Stomach smooth muscle (tissue), 2 donors: ENCODE data around the gene IKBKG.
"Not testable (repeated sequence)": the region's sequence is repeated elsewhere in the genome, so short reads cannot be mapped to it uniquely, and the experiment has no call there.

Experiments used
- H3K27ac ChIP-seq: one replicate; pipeline ENCODE4 v1.7.0; 2013; ENCODE audit warnings: mild to moderate bottlenecking, low read length, inconsistent platforms
- H3K27me3 ChIP-seq, 2 donors: one replicate each; pipeline ENCODE4 v1.7.0; 2013; ENCODE audit warnings: low read length in 2 of 2; ENCODE audit not compliant: insufficient read depth in 2 of 2, control insufficient read depth in 1 of 2
- H3K36me3 ChIP-seq, 2 donors: one replicate each; pipeline ENCODE4 v1.7.0; 2013; ENCODE audit warnings: low read length in 2 of 2; ENCODE audit not compliant: control insufficient read depth in 2 of 2, insufficient read depth in 2 of 2
- H3K4me1 ChIP-seq: one replicate; pipeline ENCODE4 v1.7.0; 2013; ENCODE audit warnings: low read length; ENCODE audit not compliant: control insufficient read depth, insufficient read depth
- H3K4me3 ChIP-seq, 2 donors: one replicate each; pipeline ENCODE4 v1.7.0; 2013; ENCODE audit warnings: low read length in 2 of 2
- H3K9ac ChIP-seq, 2 donors: one replicate each; pipeline ENCODE4 v1.7.0; 2013; ENCODE audit warnings: low read length in 2 of 2, mild to moderate bottlenecking in 1 of 2
- H3K9me3 ChIP-seq, 2 donors: one replicate each; pipeline ENCODE4 v1.7.0; 2013; ENCODE audit warnings: low read length in 2 of 2; ENCODE audit not compliant: control insufficient read depth in 2 of 2
- donor health status: healthy.
- donor health status: Pancreatic carcinoma.

The IKBKG gene

GRCh38 chrX:154607370-154607769, 60.0 kb downstream of the IKBKG start:
- H3K4me3 ChIP-seq: no peak overlapping the region

GRCh38 chrX:154607976-154608375, 60.6 kb downstream of the IKBKG start:
- H3K36me3 ChIP-seq, H3K9me3 ChIP-seq, H3K27me3 ChIP-seq, H3K4me1 ChIP-seq, H3K4me3 ChIP-seq, H3K27ac ChIP-seq, H3K9ac ChIP-seq: not testable (repeated sequence)

More at GRCh38 chrX:154607370-154607769, 60.0 kb downstream of the IKBKG start:
- Histone ChIP-seq H3K27me3 (peaks cover 0 to 2% of the 10 kb centered on the region in 2 donors), H3K4me1 (no peaks in the 10 kb centered on the region), H3K27ac (no peak overlapping the region), H3K36me3 (no peaks in the 10 kb centered on the region), H3K9me3 (no peaks in the 10 kb centered on the region), H3K9ac (no peak overlapping the region)

- not testable (repeated sequence) for H3K4me1 ChIP-seq, H3K9me3 ChIP-seq, H3K4me3 ChIP-seq, H3K9ac ChIP-seq, H3K27ac ChIP-seq, H3K27me3 ChIP-seq, H3K36me3 ChIP-seq
These were observed 61.4 kb downstream of the IKBKG start for GRCh38 chrX:154608823-154609222.

- not testable (repeated sequence) for H3K4me1 ChIP-seq, H3K27ac ChIP-seq, H3K9me3 ChIP-seq, H3K27me3 ChIP-seq, H3K9ac ChIP-seq, H3K36me3 ChIP-seq, H3K4me3 ChIP-seq
These were observed 63.7 kb downstream of the IKBKG start for GRCh38 chrX:154611146-154611545.

GRCh38 chrX:154613586-154613985, 66.2 kb downstream of the IKBKG start:
- not testable (repeated sequence) for H3K4me3 ChIP-seq, H3K9me3 ChIP-seq, H3K27me3 ChIP-seq, H3K36me3 ChIP-seq, H3K9ac ChIP-seq, H3K27ac ChIP-seq, H3K4me1 ChIP-seq
